NOMO-1 treated with DMSO at 0.1 percent for 48 hours (cell line): ENCODE data around the gene LAMC3.

ENCODE experiments used
- DNase-seq: peaks from one replicate; lab custom pipeline; 2025; ENCODE audit not compliant: unreplicated experiment; lab: John Stamatoyannopoulos, UW

The LAMC3 gene

DNA sequence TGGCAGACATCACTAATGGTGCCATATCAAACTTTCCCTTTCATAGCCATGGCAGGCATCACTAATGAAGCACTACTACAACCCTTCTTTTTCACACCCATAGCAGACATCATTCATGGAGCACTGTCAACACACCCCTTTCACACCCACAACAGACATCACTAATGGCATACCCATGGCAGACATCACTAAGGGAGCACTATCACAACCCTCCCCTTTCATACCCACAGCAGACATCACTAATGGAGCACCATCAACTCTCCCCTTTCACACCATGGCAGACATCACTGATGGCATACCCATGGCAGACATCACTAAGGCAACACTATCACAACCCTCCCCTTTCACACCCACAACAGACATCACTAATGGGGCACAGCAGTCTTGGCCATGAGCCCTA lies 33.7 kb downstream of the LAMC3 start:
- no peak for DNase-seq

DNA sequence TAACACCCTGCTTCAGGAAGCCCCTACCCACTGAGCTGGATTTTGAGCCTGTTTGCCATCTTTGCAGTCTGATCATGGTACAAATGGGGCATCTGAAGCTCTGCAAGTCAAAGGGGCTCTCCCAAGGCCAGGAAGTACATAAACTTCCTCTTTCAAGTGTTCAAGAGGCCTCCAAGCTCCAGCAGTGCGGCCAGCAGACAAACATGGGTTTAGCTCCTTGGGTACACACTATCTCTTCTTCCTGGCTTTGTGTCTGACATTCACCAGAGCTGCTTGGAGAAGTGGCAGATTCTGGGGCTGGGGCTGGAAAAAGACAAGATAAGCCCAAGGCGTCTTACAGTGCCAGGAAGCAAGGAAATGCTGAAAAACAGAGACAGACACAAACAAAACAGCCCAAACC lies 34.1 kb downstream of the LAMC3 start:
- peak; percentile 58 for DNase-seq

DNA sequence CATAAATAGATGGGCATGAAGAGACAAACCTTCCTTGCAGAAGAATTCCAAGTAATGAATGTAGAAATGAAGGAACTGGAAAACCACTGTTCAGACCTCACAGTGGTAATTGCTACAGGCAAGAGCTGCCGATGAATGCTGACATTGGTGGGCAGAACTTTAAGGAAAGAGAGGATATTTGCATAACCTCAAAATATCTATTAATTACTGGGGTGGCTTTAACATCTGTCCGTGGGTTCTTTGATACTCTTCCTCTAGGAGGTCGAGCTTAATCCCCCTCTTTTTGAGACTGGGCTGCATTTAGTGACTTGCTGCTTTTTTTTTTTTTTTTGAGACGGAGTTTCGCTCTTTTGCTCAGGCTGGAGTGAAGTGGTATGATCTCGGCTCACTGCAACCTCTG lies 34.7 kb downstream of the LAMC3 start:
- DNase-seq = no peak

DNA sequence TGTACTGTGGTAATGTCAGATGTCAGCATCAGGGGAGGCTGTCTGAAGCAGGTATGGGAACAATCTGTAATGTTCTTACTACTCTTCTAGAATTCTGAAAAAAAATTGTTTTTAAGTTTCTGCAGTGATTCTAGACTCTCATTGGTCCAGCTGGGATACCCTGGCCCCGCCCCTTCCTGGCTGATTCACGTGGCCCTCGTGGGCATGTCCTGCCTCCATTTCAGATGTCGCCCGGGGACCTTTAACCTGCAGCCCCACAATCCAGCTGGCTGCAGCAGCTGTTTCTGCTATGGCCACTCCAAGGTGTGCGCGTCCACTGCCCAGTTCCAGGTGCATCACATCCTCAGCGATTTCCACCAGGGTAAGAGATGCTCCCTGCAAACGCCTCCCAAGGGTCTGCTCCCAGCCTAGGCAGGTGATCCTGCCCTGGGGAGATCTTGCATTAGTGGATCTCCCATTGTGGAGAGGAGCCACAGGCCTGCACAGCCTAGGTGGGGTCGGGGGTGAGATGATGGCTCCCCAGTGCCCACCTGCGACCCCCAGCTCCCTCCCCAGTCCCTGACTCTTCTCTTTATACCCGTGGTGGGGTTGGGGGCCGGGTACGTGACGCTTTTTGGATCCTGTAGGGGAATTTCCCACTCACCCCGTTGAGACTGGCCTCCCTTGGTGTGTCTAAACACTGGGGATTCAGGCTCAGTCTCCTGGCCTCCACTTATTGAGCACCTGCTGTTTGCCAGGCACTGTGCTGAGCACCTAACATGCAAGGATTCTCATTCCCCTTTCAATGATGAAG lies 36.5 kb downstream of the LAMC3 start:
- no peak for DNase-seq

DNA sequence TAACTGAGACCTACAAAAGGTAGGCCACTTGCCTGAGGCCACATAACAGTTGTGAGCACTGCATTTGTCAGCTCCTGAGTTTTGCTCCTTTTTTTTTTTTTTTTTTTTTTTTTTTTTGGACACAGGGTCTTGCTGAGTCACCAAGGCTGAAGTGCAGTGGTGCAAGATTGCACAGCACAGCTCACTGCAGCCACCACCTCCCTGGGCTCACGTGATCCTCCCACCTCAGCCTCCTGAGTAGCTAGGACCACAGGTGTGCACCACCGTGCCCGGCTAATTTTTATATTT lies 37.1 kb downstream of the LAMC3 start:
- DNase-seq = no peak

DNA sequence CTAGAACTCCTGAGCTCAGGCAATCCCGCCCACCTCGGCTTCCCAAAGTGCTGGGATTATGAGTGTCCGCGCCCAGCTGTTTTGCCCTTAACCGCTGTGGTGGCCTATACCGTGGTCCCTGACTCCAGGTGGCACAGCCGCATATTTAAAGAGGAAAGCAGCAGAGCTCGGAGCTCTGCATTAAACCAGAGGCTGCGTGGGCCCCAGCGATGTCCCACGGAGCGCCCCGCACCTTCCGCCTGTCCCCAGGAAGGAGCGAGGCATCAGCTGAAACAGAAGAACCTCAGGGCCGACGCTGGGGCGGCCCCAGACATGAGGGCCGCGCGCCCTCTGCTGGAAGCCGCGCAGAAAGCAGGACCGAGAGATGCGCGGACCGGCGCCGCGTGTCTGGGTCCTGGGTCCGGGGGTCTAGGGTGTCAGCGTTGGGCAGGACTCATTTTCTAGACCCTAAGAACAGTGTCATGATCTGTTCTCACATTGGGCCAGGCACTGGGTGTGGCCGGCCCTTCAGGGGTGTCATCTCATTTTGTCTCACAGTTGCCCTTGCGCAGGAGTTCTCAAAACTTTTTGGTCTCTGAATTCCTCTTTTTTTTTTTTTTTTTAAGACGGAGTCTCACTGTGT lies 37.7 kb downstream of the LAMC3 start:
- peak; percentile 64 for DNase-seq

DNA sequence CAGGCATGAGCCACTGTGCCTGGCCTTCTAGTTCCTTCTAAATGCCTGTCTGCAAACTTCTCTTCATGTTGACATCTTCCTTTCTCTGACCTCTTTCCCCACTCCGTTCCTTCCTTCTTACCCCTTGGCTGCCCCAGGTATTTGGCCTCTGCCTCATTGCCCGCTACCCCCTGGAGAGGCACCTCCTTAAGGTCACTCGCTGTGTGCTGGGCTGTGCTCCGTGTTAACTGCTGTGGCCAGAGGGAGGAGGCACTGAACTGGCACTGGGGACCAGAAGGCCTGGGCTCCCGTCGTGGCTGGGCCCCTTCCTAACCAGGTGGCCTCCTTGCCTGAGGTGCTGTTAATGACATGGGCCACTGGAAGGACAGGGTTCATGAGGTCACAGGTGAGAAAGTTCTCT lies 39.4 kb downstream of the LAMC3 start:
- DNase-seq = no peak

DNA sequence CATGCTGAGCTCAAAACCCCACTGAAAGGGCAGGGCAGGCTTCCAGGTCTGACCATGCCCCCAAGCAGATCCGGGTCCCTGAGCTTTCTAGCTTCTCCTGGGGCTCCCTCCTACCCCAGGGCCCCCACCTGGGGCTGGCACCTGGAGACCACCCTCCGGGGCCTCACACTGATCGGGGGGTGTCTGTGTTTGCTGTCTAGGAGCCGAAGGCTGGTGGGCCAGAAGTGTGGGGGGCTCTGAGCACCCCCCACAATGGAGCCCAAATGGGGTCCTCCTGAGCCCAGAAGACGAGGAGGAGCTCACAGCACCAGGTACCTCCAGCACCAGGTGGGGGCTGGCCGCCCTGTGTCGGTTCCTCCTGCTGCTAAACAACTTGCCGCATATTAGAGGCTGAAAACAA lies 39.8 kb downstream of the LAMC3 start:
- DNase-seq = no peak

DNA sequence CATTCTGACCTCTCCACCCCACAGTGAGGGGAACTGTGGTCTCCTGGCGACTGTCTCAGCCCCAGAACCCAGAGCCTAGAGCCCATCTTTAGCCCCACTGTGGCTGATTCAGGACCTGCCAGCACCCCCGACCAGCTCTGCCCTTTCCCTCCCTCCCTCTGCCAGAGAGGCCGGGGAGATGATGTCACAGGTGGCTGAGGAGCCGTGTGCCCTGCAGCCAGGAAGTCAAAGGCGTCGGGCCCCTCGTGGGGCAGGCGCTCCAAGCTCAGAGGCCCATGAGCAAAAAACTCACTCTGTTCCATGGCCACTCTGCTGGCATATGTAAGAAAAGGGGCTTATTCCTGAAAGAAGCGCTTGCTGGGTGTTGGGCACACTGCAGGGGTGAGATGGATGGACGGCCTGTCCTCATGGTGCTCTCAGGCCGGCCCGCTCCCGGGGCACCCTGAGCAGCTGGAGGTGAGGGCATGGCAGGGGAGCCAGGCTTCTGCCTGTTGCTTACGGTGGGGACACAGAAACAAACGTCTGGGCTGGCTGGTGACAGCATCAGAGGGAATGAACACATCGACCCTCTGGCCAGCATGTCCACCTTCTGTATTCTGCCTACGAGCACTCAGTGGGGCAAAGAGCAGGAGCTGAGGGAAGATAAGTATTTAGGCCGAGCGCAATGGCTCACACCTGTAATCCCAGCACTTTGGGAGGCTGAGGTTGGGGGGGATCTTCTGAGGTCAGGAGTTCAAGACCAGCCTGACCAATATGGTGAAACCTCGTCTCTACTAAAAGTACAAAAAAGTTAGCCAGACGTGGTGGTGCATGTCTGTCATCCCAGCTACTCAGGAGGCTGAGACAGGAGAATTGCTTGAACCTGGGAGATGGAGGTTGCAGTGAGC lies 41.1 kb downstream of the LAMC3 start:
- no peak for DNase-seq

DNA sequence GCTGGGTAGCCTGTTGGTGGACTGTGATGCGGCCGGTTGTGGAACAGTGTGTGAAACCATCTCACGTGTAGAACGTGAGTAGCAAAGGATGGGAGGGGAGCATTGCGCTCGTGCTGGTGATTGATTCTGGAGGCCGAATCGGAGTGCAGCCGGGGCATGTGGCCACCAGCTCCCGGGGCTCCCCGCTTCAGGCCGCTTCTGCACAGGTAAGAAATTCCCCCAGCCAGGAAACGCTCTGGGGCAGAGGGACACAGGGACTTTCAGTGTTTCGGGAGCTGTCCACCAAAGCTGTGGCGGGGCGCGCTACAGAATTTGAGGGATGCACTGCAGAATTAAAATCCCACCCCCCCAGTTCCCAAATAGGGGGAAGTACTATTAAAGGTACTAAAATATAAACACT lies 41.9 kb downstream of the LAMC3 start:
- no peak for DNase-seq

DNA sequence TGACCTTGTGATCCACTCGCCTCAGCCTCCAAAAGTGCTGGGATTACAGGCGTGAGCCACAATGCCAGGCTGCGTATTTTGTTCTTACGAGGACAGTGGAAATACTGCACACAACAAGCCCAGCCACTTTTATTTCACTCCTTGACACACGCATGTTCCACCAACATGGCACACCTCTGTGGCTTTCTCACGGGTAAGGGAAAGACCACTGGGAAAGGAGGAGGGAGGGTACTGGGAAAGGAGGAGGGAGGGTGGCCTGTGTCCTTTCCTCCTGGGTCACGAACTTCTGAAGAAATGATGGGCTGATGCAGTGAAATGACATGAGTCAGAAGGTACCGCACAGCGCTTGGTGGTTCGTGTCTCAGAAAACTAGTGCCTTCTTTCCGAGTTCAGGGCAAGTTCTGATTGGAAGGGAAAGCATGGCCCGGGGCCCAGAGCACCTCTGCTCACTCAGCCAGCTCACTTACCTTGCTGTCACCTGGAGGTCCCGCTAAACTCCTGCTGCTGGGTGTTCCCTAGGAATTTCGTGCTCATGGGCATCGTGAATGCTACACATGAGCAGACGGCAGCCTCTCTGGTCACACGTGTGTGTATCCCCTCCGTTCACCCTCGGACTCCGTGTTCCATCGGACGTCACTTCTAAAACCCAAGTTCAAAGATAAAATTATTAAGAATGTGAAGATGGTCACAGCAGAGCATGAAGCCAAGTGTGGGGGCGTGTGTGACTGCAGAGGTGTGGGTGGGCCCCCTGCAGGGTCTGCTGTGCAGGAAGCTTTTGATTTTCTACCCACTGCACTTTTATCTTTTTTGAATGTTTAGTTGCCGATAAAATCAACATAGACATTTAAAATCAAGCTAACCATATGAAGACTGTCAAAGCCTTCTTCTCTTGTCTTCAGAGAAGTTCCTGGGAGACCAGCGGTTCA lies 42.9 kb downstream of the LAMC3 start:
- no peak for DNase-seq

DNA sequence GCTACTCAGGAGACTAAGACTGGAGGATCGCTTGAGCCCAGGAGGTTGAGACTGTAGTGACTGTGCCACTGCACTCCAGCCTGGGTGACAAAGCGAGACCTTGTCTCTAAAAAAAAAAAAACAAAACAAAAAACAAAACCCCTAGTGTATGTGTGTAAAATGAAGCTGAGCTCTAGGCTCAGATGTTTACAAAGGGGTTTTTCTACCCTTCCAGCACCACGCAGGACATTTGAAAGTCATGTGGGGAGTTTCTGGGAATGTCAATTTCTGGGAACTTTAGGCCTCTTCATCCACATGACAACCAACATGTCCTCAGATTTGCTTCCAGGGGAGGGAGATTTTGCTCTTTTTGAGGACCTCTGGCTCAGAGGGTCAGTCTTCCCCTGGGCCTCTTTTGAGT lies 44.9 kb downstream of the LAMC3 start:
- no peak for DNase-seq

DNA sequence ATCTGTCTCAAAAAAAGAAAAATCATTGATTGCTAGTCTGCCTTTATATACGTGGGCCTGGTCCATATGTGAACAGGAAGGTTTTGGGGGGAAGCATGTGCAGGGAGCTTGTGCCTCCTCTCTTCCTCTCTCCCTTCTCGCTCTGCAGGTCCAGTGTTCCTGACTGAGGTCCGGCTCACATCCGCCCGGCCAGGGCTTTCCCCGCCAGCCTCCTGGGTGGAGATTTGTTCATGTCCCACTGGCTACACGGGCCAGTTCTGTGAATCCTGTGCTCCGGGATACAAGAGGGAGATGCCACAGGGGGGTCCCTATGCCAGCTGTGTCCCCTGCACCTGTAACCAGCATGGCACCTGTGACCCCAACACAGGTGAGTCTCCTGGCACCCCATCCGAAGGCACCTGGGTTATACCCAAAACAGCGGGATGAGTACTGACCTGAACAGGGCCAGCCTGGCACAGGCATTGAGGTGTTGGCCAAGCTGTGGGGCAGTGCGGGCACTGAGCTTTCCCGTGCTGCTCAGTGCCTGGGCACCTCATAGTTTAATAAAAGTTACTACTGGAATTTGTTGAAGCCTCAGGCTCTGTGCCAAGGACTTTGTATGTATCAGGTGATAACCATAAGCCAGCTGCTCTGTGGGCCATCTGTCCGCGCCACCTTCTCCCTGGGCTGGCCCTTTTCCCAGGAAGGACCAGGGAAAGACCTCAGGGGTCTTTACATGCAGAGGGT lies 48.0 kb downstream of the LAMC3 start:
- DNase-seq = no peak

DNA sequence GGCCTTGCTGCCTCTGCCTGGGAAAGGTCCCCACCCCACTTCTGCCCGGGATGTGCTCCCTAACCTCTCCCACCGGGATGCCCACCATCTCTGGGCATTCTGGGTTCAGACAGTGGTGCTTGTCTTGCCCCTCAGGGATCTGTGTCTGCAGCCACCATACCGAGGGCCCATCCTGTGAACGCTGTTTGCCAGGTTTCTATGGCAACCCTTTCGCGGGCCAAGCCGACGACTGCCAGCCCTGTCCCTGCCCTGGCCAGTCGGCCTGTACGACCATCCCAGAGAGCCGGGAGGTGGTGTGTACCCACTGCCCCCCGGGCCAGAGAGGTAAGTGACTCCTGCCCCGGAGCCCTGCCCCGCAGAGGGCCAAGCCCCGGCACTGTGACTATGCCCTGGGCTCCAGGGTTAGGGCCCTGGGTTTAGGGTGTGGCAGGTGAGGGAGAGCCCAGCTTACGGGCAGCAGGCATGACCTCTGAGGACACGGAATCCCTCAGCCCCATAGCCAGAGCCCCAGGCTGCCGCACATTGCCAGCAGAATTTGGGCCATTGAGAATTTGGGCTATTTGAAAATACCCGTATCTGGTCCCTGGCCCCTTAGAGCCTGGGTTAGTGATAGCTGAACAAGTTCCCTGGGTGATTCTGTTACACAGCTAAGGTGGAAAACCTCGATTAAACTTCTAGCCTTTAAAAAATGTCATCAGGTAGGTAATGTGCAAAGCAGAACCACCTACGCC lies 52.1 kb downstream of the LAMC3 start:
- no peak for DNase-seq

DNA sequence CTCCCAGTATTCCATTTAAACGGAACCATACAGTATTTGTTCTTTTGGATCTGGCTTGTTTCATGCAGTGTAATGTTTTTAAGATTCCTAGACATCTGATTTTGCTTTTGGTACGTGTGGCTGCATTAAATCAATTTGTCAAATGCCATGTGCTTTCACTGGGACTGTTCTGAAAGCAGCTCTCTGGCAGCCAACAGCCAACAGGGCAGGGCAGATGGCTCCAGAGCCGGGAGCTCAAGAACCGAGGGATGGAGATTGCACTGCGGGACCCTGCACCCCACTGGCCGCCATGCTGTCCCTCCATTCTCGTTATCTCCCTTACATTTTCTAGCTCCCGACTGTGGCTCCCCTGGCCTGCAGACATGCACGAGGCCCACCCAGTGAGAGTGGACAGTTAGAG lies 54.0 kb downstream of the LAMC3 start:
- DNase-seq = no peak

DNA sequence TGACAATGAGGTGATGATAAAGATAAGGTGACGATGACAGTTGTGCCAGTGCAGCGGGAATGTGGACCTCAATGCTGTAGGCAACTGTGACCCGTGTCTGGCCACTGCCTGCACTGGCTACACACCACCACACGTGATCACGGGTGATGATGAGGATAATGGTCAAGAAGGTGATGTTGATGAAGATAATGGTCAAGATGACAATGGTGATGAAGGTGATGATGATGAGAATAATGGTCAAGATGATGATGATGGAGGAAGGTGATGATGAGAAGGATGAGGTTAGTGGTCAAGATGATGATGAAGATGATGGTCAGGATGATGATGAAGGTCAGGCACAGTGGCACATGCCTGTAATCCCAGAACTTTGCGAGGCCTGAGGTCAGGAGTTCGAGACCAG lies 56.6 kb downstream of the LAMC3 start:
- DNase-seq = no peak

DNA sequence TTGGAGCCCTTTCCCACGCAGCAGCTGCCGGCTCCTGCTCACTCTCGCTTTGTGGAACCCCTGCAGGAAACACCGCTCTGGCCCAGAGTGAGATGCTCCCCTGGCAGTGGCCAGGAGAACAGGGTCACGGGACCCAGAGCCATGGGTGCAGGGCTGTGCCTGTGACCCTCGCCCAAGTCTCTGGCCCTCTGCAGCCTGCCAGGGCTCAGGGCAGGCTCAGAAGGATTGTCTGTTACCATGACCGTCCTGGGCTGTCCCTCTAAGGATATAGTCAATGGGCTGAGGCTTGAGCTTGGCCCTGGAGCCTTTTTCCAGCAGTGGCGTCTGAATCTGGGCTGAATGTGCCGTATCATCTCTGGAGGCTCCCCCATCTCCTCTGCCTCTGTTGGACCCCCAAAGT lies 58.7 kb downstream of the LAMC3 start:
- no peak for DNase-seq

DNA sequence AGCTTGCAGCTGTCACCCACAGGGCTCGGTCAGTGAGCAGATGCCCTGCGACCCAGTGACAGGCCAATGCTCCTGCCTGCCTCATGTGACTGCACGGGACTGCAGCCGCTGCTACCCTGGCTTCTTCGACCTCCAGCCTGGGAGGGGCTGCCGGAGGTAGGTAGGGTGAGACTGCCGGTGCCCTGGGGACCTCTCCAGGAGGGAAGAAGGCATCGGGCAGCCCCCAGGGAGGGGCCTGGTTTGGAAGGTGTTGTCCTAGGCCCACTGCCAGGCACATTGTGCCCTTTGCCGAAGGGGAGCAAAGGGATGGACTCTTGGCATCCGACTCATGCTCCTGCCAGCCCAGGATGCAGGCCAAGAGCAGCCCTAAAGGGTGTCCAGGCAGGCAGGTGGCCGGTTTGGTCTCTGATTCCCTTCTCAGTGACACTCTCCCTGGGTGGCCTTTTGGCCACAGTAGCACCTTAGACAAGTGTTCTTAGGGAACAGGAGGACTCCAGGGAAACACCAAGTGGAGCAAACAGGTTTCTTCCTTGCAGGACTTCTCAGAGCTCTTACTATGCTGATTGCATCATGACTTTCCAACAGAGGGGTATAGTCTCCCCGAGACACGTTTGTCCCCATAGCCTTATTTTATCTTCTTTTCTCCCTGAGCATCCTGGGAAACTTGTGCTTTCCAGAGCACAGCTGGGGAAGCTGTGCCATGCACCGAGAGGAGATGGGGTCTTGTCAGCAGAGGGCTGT lies 59.3 kb downstream of the LAMC3 start:
- DNase-seq = no peak

DNA sequence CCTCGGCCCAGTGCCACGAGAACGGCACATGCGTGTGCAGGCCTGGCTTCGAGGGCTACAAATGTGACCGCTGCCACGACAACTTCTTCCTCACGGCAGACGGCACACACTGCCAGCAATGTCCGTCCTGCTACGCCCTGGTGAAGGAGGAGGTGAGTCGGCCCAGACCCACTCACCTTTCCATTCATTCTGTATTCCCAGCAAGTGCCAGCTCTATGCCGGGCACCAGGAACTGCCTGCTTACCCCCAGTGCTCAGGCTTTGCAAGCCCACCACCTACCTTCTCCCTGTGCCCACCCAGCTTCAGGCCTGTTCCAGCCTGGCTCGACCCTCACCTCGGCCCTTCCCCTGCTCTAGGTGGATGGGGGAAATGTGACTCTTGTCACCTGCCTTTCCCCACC lies 60.7 kb downstream of the LAMC3 start:
- DNase-seq = no peak
